ENCODE data around the gene ZNF581. TPM values are rescaled to one million over a fixed set of nuclear protein-coding genes. Genes with fewer than 3 reads are reported as not detected.

Gene ZNF581
- total and polyA plus RNA-seq, 4 donors = 2.1 to 7.3 (median 5.2) TPM

GRCh38 chr19:55667511-55667910 is 24.1 kb downstream of the ZNF581 start:
- no peak for DNase-seq (ENCODE audit: low spot score)
- Histone ChIP-seq H3K9me3 (ENCODE audit: control insufficient read depth in 4 of 4, low read length in 3 of 4) (no peaks in the 10 kb centered on the region), H3K27me3 (ENCODE audit: control insufficient read depth in 4 of 4, insufficient read depth in 4 of 4, low read length in 3 of 4) (no peaks in the 10 kb centered on the region), H3K36me3 (ENCODE audit: control insufficient read depth in 4 of 4, insufficient read depth in 3 of 4, low read depth in 1 of 4, low read length in 3 of 4) (peaks cover 25 to 75% (median 60%) of the 10 kb centered on the region in 4 donors), H3K27ac (ENCODE audit: low read depth in 1 of 2, low read length in 2 of 2) (no peak overlapping the region), H3K4me3 (ENCODE audit: low read depth in 1 of 3, low read length in 3 of 3) (no peak overlapping the region), H3K4me1 (ENCODE audit: control insufficient read depth in 4 of 4, insufficient read depth in 4 of 4, low read length in 3 of 4) (peaks cover 0 to 12% (median 0%) of the 10 kb centered on the region in 4 donors), H3K9ac (ENCODE audit: low read depth in 1 of 2, low read length in 2 of 2) (no peak overlapping the region)
- 95% methylated on average over 12 of the region's 12 CpGs for WGBS
- no peak for TF ChIP-seq TAF1 (conservative IDR thresholded peaks at IDR 0.05)
- TF ChIP-seq GABPA (IDR thresholded peaks at IDR 0.05 in 1 of 2, conservative IDR thresholded peaks at IDR 0.05 in 1 of 2) = no peak
- no peak for TF ChIP-seq REST (IDR thresholded peaks at IDR 0.05)
- TF ChIP-seq, protein P1, sequence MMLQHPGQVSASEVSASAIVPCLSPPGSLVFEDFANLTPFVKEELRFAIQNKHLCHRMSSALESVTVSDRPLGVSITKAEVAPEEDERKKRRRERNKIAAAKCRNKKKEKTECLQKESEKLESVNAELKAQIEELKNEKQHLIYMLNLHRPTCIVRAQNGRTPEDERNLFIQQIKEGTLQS (IDR thresholded peaks at IDR 0.05) = no peak
- TF ChIP-seq, protein P2, sequence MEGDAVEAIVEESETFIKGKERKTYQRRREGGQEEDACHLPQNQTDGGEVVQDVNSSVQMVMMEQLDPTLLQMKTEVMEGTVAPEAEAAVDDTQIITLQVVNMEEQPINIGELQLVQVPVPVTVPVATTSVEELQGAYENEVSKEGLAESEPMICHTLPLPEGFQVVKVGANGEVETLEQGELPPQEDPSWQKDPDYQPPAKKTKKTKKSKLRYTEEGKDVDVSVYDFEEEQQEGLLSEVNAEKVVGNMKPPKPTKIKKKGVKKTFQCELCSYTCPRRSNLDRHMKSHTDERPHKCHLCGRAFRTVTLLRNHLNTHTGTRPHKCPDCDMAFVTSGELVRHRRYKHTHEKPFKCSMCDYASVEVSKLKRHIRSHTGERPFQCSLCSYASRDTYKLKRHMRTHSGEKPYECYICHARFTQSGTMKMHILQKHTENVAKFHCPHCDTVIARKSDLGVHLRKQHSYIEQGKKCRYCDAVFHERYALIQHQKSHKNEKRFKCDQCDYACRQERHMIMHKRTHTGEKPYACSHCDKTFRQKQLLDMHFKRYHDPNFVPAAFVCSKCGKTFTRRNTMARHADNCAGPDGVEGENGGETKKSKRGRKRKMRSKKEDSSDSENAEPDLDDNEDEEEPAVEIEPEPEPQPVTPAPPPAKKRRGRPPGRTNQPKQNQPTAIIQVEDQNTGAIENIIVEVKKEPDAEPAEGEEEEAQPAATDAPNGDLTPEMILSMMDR (IDR thresholded peaks at IDR 0.05; ENCODE audit: low read depth, low read length, missing input control) = no peak
- no peak for TF ChIP-seq NR2F2 (IDR thresholded peaks at IDR 0.05)
- TF ChIP-seq SP1 (IDR thresholded peaks at IDR 0.05) = no peak
- TF ChIP-seq HNF4A (conservative IDR thresholded peaks at IDR 0.05) = no peak
- no peak for TF ChIP-seq FOXA1 (IDR thresholded peaks at IDR 0.05)
- TF ChIP-seq EGR1 (IDR thresholded peaks at IDR 0.05; ENCODE audit: low read depth in 2 of 2) = no peak
- TF ChIP-seq HNF4G (IDR thresholded peaks at IDR 0.05) = no peak
- TF ChIP-seq, protein P3, sequence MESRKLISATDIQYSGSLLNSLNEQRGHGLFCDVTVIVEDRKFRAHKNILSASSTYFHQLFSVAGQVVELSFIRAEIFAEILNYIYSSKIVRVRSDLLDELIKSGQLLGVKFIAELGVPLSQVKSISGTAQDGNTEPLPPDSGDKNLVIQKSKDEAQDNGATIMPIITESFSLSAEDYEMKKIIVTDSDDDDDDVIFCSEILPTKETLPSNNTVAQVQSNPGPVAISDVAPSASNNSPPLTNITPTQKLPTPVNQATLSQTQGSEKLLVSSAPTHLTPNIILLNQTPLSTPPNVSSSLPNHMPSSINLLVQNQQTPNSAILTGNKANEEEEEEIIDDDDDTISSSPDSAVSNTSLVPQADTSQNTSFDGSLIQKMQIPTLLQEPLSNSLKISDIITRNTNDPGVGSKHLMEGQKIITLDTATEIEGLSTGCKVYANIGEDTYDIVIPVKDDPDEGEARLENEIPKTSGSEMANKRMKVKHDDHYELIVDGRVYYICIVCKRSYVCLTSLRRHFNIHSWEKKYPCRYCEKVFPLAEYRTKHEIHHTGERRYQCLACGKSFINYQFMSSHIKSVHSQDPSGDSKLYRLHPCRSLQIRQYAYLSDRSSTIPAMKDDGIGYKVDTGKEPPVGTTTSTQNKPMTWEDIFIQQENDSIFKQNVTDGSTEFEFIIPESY (IDR thresholded peaks at IDR 0.05) = no peak
- TF ChIP-seq RAD21 (IDR thresholded peaks at IDR 0.05) = no peak
- no peak for TF ChIP-seq FOXA2 (IDR thresholded peaks at IDR 0.05)

DNA sequence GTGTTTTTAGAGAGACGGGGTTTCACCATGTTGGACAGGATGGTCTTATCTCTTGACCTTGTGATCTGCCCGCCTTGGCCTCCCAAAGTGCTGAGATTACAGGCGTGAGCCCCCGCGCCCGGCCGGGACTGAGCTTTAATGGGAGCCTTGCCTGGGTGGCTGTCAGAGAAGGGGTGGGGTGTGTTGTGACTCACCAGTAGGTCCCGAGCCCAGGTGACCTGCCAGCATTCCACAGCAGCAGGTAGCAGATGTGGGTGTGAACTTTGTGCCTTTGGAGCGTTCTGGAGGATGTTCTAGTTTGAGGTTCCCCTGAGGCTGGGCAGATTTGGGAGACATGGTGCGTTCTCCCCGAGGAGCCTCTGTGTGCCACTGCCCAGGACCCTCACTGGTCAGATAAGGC is 24.5 kb downstream of the ZNF581 start:
- Histone ChIP-seq H3K9ac (ENCODE audit: low read depth in 1 of 2, low read length in 2 of 2) (no peak overlapping the region), H3K27ac (ENCODE audit: low read depth in 1 of 2, low read length in 2 of 2) (no peak overlapping the region), H3K9me3 (ENCODE audit: control insufficient read depth in 4 of 4, low read length in 3 of 4) (no peaks in the 10 kb centered on the region), H3K27me3 (ENCODE audit: control insufficient read depth in 4 of 4, insufficient read depth in 4 of 4, low read length in 3 of 4) (no peaks in the 10 kb centered on the region), H3K4me1 (ENCODE audit: control insufficient read depth in 4 of 4, insufficient read depth in 4 of 4, low read length in 3 of 4) (peaks cover 0 to 12% (median 0%) of the 10 kb centered on the region in 4 donors), H3K4me3 (ENCODE audit: low read depth in 1 of 3, low read length in 3 of 3) (no peak overlapping the region), H3K36me3 (ENCODE audit: control insufficient read depth in 4 of 4, insufficient read depth in 3 of 4, low read depth in 1 of 4, low read length in 3 of 4) (peaks cover 22 to 70% (median 56%) of the 10 kb centered on the region in 4 donors)
- WGBS = 75% methylated on average over 11 of the region's 11 CpGs
- no peak for TF ChIP-seq RXRA (IDR thresholded peaks at IDR 0.05)
- TF ChIP-seq, protein P1 (IDR thresholded peaks at IDR 0.05) = no peak
- no peak for TF ChIP-seq FOXA1 (IDR thresholded peaks at IDR 0.05)
- TF ChIP-seq YY1 (IDR thresholded peaks at IDR 0.05) = no peak
- no peak for TF ChIP-seq TAF1 (conservative IDR thresholded peaks at IDR 0.05)
- TF ChIP-seq, protein P4, sequence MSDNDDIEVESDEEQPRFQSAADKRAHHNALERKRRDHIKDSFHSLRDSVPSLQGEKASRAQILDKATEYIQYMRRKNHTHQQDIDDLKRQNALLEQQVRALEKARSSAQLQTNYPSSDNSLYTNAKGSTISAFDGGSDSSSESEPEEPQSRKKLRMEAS (IDR thresholded peaks at IDR 0.05) = no peak
- no peak for TF ChIP-seq HNF4G (IDR thresholded peaks at IDR 0.05)
- no peak for TF ChIP-seq REST (IDR thresholded peaks at IDR 0.05)
- TF ChIP-seq RAD21 (IDR thresholded peaks at IDR 0.05) = no peak
- TF ChIP-seq JUND (IDR thresholded peaks at IDR 0.05) = no peak
- no peak for DNase-seq (ENCODE audit: low spot score)

Measured in liver (tissue), 9 donors.